DMS114 treated with DMSO at 0.1 percent for 48 hours (cell line): ENCODE results near the gene GAS2.

Experiments
- DNase-seq: peaks from one replicate; lab custom pipeline; 2025; ENCODE audit not compliant: unreplicated experiment; lab: John Stamatoyannopoulos, UW

GAS2 gene

GRCh38 chr11:22671751-22672150 is 5.3 kb downstream of the GAS2 start:
- no peak for DNase-seq

- no peak for DNase-seq
Observed at GRCh38 chr11:22674470-22675439, 8.3 kb downstream of the GAS2 start.

- DNase-seq = no peak
Observed at GRCh38 chr11:22677153-22677903, 10.9 kb downstream of the GAS2 start.

- no peak for DNase-seq
Observed at GRCh38 chr11:22680628-22681027, 14.2 kb downstream of the GAS2 start.

- no peak for DNase-seq
Observed at GRCh38 chr11:22681281-22681812, 14.9 kb downstream of the GAS2 start.

- DNase-seq = no peak
Observed at GRCh38 chr11:22684082-22684481, 17.7 kb downstream of the GAS2 start.

- DNase-seq = no peak
Observed at GRCh38 chr11:22685111-22685510, 18.7 kb downstream of the GAS2 start.

- no peak for DNase-seq
Observed at GRCh38 chr11:22688914-22689313, 22.5 kb downstream of the GAS2 start.

GRCh38 chr11:22690257-22690656 is 23.8 kb downstream of the GAS2 start:
- DNase-seq = no peak

- DNase-seq = no peak
Observed at GRCh38 chr11:22690871-22691270, 24.5 kb downstream of the GAS2 start.

GRCh38 chr11:22699388-22699787 is 33.0 kb downstream of the GAS2 start:
- no peak for DNase-seq

GRCh38 chr11:22702031-22702430 is 35.6 kb downstream of the GAS2 start:
- DNase-seq = no peak

GRCh38 chr11:22703040-22703439 is 36.6 kb downstream of the GAS2 start:
- no peak for DNase-seq

GRCh38 chr11:22703591-22703990 is 37.2 kb downstream of the GAS2 start:
- no peak for DNase-seq

- DNase-seq = no peak
Observed at GRCh38 chr11:22707119-22707899, 40.9 kb downstream of the GAS2 start.

GRCh38 chr11:22711071-22711770 is 44.8 kb downstream of the GAS2 start:
- DNase-seq = no peak

- DNase-seq = no peak
Observed at GRCh38 chr11:22711880-22712279, 45.5 kb downstream of the GAS2 start.

- no peak for DNase-seq
Observed at GRCh38 chr11:22713336-22713735, 46.9 kb downstream of the GAS2 start.

- no peak for DNase-seq
Observed at GRCh38 chr11:22715971-22716370, 49.6 kb downstream of the GAS2 start.

- DNase-seq = no peak
Observed at GRCh38 chr11:22720457-22720856, 54.0 kb downstream of the GAS2 start.
